HUDEP-2 (cell line): ENCODE results near the gene EPB41L1.

Experiments
- DNase-seq, 76 experiments: peaks; one replicate each; lab custom pipeline; 2025; ENCODE audit not compliant: unreplicated experiment in 76 of 76; lab: John Stamatoyannopoulos, UW

EPB41L1 gene

DNA sequence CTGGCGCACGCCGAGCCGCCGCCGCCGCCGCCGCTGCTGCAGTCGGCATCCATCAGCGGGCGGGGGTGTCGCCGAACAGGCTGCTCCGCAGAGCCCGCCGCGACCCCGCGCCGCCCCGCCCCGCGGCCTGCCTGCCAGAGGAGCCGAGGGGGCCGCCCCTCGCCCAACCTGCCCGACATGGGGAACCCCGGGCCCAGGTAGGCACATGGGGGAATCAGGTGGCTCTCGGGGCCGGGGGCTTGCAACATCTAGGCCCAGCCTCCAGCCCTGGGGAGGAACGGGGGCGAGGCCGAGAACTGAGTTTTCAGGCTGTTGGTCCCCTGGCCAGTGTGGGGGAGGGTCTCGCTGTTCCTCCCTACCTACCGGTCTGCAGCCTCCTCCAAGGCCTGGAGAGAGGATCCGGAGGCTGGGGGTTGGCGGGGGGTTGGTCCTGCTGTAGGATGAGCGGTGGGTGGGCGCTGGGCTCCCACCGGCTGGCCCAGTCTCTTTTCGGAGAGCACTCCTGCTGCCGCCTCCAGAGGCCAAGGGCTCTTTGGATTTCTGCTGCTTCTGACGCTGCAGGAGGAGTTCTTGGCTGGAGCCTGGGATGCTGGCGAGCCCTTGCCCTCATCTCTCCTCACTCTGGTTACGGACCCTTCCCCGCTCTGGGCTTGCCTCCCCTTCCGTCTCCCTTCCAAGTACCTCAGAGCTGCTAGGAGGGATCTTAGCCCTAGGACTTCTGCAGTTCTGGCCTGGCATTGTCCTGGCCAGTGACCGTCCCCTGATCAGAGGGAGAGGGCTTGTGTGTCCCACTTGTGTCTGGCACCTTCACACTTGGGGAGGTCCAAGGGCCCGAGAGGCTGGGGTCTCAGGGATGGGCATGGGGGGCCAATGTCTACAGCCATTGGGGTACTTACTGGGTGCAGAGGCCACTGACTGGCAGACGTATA, at the start of gene EPB41L1:
Gene EPB41L1 (plus strand): TSS at position 41 of the 929 bp plus-strand sequence. CDS start 19,038 bp downstream, outside the sequence.
- no peak for DNase-seq

DNA sequence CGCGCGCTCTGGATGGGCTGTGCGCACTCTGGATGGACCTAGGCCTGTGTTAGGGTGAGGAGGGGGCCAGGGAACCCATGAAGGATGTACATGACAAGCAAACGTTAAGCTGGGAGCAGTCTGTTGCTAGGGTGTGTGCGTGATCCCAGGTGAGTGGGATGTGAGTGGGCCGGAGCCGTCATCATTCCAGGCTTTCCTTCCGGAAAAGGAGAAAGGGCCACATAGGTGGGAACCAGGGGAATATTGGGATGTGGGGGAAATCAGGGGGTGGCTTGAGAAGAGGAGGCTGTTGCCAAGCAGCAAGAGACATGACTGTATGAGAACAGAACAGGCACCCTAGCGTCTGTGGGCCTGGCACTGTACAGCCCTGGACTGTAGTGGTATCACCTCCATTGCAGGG, 49.7 kb upstream of the EPB41L1 start:
- no peak for DNase-seq

DNA sequence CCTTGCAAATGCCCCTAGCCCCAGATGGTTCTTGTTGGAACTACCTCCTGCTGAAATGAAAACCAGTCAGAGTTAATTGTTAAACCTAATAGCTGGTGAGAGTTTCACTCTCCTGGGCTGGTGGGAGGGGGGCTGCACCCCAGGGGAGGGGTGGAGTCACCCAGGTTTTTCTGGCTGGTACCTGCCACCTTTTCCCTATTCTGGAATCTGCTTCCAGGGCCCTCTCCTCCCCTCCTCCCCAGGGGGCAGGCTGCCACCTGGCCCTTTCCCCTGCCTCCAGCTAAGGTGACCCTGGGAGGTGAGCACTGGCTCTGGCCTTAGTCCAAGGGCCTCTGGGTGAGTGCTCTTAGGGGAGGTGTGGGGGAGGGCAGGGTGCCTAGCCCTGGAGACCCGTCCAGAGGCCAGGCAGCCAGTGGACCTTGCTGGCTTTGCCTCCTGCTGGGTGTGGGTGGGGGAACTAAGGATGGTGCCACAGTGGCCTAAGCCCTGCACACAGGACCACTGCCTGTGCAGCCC, 48.8 kb upstream of the EPB41L1 start:
- DNase-seq = no peak

DNA sequence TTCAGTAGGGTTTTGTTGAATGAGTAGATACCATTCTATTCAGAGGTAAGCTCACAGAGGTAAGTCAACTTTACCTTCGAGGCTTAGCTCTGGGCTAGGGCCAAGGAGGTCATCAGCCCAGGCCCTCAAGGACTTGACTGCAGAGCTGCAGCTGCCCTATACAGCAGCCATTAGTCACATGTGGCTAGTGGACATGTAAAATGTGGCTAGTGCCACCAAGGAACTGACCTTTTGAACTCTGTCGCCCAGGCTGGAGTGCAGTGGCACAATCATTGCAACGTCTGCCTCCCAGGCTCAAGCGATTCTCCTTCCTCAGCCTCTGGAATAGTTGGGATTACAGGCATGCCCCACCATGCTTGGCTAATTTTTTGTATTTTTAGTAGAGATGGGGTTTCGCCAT, 47.9 kb upstream of the EPB41L1 start:
- DNase-seq = no peak

DNA sequence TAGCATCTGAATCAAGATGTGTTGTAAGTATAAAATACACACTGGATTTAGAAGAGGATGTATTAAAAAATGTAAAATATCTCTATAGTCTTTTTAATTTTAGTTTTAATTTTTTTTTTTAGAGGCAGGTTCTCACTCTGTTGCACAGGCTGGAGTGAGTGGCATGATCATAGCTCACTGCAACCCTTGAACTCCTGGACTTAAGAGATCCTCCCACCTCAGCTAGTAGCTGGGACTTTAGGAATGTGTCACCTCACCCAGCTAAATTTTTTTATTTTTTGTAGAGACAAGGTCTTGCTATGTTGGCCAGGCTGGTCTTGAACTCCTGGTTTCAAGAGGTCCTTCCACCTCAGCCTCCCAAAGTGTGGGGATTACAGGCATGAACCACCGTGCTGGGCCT, 46.7 kb upstream of the EPB41L1 start:
- no peak for DNase-seq

DNA sequence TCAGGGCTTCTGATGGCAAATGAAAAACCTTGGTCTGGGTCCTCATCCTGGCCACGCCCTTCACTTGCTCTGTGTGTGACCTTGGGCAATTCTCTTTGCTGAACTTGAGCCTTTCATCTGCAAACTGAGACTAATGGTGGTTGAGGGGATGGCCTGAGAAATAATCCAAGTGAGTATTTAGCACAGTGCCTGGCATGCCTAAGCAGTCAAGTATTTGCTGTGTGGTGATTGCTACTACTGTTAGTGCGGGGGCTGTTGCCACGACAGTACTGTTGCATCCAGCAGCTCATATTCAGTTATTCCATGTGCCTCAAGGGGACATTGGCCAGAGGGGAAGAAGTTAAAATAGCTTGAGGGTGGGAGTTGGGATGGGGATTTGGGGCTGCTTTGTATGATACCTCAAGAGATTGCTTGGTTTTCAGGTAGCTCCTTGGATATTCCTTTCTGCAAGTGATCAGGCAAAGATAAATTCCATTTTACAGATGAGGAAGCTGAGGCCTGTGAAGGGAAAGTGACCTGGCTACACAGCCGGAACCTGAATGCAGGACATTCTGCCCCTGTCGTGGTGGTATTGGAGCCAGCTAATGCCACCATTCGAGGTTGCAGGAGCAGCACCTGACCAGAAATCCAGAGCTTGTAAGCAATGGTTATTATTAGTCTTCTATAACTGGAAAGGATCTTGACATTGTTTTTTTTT, 45.1 kb upstream of the EPB41L1 start:
- no peak for DNase-seq

DNA sequence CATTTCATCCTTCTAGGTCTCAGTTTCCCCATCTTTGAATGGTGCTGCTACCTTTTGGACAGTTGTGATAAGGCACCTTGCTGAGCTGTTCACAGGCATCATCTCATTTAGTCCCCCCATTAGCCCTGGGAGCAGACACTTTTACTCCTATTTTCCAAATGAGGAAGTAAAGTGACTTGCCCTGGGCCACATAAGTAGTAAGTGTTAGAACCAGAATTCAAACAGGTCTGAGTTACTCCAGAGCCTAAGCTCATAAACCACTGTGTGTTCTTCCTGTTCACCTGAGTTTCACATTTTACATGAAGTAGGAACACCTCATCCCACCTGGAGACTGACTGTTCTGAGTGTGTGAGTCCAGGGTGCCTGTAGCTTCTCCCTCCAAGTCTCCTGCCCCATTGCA, 43.5 kb upstream of the EPB41L1 start:
- DNase-seq = no peak

DNA sequence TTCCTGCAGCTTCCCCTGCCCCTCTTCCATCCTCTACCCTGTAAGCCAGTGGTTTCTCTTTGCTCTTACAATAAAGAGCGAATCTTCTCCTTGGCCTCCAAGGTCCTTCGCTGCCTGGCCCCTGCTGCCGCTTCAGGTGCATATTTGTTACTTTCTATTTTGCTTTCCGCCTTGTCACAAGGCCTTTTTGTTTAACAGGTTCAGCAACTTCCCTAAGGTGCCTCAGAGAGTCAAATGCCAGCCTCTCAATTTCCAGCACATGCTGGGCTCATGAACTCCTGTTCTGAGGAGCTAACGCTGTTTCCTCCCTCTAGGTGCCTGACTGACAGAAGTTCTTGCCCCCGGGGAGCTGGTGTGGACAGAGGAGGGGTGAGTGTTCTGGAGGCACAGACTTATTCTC, 42.4 kb upstream of the EPB41L1 start:
- no peak for DNase-seq

DNA sequence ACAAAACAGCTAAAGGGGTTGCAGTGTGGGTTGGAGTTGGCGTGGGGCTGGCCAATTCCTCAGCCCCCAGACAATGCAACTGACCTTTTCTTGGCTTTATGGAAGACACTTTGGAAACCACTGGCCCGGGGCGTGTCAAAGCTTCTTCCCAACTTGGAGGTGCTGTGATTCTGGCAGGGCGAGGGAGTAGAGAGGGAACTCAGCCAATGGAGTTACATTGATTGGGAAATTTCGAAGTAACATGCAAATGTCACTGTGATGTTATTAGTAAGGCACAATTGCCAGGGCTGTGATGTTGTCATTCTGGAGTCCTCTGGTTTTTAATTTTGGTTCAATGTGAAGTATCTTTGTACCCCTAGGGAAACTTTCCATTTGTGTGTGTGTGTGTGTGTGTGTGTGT, 41.5 kb upstream of the EPB41L1 start:
- DNase-seq = no peak

DNA sequence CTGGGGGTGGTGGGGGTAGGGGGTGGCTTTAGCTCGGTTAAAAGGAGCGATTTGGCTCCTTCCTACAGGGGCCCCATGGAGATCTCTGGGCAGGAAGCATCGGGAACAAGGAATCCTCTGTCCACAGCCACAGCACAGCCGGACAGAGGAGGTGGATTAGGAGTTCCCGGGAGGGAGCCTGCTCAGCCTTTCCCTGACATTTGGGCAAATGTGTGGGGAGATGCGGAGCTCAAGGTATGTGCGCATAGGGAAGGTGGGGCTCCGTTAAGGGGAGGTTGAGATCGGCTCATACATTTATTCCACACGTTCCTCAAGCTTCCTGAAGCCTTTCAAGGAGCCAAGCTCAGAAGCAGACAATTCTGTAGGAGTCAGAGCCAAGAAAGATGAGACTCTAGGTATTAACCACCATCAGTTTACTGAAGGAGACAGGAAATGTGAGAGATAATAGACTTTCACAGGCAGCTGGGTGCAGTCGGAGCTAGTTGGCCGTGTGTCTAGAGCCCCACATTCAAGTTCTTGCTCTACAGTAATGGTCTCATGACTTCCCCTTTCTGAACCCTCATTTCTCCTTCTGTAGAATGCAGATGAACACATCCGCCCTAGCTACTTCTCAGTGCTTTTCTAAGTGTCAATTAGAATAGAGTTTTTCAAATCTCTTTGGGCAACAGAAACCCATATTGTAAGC, 40.8 kb upstream of the EPB41L1 start:
- no peak for DNase-seq

DNA sequence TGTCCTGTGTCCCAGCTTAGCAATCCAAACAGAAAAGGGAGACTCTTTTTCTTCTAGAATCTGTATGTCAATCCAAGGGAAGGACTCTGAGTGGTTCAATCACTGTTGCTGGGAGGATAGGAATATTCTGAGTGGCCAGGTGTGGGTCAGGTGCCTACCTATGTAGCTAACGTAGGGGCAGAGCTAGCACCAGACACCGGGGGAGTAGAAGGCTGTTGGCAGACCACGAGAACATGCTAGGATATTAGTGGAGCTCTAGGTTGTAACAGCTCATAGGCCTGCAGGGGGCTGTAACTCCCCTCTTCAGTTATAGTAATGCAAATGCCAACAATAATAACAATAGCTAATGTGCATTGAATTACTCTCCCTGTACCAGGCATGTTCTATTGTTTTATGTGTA, 39.8 kb upstream of the EPB41L1 start:
- no peak for DNase-seq

DNA sequence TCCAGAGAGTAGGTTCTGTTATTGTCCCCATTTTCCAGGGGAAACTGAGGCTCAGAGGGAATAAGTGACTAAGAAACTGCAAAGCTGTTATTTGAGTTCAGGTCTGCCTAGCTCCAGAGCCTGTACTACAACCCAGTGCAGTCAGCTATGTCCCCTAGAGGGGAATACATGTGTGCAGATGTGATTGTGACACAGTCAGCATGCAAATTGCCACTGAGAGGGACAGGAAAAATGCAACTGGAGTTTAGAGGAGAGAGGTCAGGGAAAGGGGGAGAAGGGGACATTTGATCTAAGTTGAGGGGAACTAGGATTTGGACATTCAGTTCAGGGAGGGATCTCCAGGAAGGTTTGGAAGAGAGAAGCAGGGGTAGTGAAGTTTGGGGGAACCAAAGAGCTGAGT, 38.6 kb upstream of the EPB41L1 start:
- DNase-seq = no peak

DNA sequence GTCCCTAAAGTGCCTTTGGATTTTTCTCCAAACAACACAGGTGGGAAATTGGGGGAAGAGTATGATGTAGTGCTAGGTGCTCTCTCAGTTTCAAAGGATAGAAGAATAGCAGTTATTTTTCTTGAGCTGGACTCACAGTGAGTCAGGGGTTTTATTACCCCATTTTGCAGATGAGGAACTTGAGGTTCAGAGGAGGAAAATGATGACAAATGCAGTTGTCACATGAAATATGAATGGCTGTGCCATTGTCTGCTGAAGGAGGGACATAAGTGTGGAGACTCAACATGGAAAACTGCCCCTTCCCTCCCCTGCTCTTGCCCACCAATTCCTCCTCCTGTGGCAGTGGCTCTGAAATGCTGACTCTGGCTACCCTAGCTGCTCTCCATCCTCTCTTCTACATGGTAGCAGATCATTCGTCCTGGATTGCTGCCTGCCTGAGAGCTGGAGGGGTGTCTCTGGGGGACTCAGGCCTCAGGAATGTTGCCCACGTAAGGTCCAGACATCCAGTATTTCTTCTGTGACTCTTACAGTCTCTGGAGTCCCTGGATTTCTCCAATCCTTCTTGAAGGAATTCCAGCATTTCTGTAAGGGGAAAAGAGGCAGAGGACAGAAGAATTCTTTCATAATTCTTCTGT, 37.6 kb upstream of the EPB41L1 start:
- DNase-seq = no peak

DNA sequence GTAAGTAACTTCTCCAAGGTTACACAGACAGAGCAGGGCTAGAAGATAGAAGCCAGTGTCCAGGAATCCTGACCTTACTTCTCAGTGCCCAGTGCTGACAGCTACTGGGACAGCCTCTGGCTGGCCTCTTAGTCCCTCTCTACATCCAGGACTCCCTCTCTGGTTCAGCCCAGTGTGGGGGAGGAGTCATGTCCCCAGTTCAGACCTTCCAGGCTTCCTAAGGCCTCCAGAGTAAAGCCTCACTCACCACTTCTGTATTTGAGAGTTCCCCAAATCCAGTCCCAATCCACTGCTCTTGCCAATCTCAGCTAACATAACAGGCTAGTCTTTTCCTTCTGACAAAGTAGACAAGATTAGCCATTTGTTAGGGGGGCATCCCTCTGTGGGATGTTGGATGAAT, 36.9 kb upstream of the EPB41L1 start:
- DNase-seq = no peak

DNA sequence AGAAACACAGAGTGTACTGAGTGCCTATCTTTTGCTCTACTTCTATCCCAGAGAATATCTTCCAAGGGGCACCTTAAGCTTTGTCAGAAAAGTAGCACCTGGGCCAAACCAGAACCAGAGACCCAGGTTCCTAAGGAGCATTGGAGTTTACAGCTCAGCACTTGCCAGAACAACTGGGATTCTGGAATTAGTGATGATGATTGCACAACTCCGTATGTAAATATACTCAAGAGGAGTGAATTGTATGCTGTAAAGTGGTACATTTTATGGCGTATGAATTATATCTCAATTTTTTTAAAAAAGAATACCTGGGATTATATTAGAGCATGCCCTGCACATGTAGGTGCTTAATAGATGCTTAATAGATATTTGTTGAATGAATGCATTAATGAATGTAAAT, 36.2 kb upstream of the EPB41L1 start:
- no peak for DNase-seq

DNA sequence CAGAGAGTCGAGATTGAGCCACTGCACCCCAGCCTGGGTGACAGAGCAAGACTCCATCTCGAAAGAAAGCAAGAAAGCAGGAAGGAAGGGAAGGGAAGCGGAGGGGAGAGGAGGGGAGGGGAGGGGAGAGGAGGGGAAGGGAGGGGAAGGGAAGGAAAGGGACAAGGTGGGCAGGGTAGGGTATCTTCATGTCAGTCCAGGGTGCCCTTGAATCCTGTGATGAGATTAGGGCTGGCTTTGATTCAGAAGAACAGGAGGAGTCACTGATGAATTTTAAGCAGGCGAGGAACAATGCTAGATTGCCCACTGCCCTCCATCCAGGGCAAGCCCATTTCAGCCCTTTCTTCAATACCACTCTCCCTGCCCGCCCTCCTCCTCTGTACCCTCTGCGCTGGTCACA, 35.0 kb upstream of the EPB41L1 start:
- DNase-seq = no peak

DNA sequence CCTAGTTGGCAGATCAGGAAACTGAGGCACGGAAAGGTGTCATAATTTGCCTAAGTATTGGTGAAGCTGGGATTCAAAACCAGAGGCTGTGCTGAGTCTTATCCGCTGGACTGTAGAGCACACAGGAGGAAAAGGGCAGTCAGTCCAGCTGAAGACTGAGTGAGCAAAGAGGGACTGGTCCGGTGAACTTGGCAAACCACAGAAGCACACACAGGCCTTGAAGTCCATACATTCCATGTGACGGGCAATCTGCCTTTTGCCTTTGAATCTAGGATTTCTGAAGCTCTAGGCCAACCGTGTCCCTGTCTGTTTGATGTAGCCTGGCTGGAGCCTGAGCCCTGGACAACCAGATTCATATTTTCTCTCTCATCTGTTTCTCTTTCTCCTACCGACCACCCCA, 34.3 kb upstream of the EPB41L1 start:
- DNase-seq = no peak

DNA sequence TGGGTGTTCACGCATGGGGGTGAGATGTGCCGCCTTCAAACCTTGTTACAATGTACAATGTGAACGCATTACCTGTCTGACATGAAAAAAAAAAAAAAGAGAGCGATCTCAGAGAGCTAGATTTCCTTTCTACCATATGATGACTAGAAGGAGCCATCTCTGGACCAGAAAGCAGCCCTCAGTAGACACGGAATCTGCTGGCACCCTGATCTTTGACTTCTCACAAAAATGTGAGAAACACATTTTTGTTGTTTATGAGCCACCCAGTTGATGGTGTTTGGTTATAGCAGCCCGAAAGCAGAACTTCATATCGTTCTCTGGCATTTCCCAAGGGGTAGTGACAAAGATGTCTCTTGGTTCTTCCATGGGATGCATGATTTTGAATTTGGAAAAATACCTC, 33.5 kb upstream of the EPB41L1 start:
- DNase-seq = no peak

DNA sequence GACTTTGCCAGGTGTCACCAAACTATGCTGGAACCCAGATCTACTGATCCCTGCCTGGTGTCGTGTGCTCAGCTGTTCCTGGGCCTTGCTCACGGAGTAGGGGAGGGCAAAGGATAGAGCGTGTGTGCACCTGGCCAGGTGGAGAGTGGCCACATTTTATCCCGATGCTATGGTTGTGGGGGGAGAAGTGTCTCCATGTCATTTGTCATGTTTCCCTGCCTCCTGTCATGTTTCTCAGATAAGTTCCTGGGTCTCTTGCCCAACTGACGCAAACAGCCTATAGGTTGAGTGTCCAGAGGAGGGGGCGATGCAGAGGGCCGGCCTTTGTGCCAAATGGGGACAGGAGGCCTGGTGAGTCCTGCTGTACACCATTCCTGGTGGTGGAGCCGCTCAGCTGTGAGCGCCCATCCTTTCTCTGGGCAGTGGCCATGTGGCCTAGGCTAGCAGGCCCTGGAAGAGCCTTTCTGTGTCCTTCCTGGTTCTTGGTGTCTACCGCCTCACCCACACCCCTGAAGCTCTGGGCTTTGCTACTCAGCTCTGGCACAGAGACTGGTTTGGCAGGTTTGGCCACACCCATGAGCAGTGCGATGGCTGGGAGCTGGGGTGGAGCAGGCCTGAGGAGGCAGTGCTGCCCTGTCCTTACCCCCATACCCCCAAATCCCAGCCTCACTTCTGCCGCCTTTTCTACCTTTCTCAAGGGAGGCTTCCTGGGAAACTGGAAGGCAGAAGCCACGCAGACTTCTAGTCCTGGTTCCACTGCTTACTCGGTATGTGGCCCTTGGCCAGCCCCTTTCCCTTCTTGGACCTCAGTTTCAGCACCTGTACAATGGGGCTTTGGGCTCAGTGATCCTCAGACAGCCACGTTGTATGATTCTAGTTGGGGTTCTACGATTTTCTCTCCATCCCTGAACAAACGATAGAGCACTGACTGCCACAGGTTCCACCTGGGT, 32.3 kb upstream of the EPB41L1 start:
- DNase-seq = no peak

DNA sequence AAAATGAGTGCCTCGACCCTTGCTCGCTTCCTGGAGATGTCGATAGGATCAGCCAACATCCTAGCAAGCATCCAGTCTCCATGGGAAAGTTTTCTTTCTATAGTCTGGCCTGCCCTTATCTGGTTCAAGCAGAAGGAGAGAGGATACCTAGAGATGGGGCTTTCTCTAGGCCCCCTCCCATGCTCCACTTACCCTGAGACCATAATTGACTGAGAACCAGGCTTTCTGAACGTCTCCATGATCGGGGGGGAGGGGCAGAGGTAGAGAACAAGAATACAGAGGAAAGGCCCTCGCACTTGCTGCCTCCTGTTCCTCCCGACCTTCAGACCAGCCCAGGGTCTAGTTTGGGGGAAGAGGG, 31.6 kb upstream of the EPB41L1 start:
- no peak for DNase-seq
